GM21619 (cell line): ENCODE results near the gene PTEN.
"Not testable (repeated sequence)": the region's sequence is repeated elsewhere in the genome, so short reads cannot be mapped to it uniquely, and the experiment has no call there.

Experiments
- ATAC-seq: cut with Tn5 transposase; IDR thresholded peaks from one replicate; pipeline ENCODE4 v1.9.1; 2021; ENCODE audit not compliant: unreplicated experiment

PTEN gene

GRCh38 chr10:87845624-87845998 is 17.8 kb upstream of the PTEN start:
- ATAC-seq: no peak

- ATAC-seq: no peak
These were observed 17.4 kb upstream of the PTEN start for GRCh38 chr10:87846023-87846422.

- ATAC-seq: not testable (repeated sequence)
These were observed 16.7 kb upstream of the PTEN start for GRCh38 chr10:87846711-87847110.

- no peak for ATAC-seq
These were observed 15.9 kb upstream of the PTEN start for GRCh38 chr10:87847550-87847949.

GRCh38 chr10:87849001-87849400 is 14.4 kb upstream of the PTEN start:
- no peak for ATAC-seq

GRCh38 chr10:87850742-87851205 is 12.7 kb upstream of the PTEN start:
- ATAC-seq: peak; percentile 61

- ATAC-seq: no peak
These were observed 11.3 kb upstream of the PTEN start for GRCh38 chr10:87852089-87852488.

- not testable (repeated sequence) for ATAC-seq
These were observed 8.2 kb upstream of the PTEN start for GRCh38 chr10:87855247-87855646.

GRCh38 chr10:87855665-87856064 is 7.8 kb upstream of the PTEN start:
- not testable (repeated sequence) for ATAC-seq

- no peak for ATAC-seq
These were observed 3.1 kb upstream of the PTEN start for GRCh38 chr10:87860156-87860795.

- no peak for ATAC-seq
These were observed 2.5 kb upstream of the PTEN start for GRCh38 chr10:87860816-87861403.

- peak; percentile 18 for ATAC-seq
These were observed 1.9 kb upstream of the PTEN start for GRCh38 chr10:87861566-87861952.

- ATAC-seq: peak; percentile 45
These were observed 1.3 kb upstream of the PTEN start for GRCh38 chr10:87861953-87862678.

GRCh38 chr10:87862679-87863052 is 759 bp upstream of the PTEN start:
- peak; percentile 11 for ATAC-seq

GRCh38 chr10:87863951-87864495 is 598 bp downstream of the PTEN start:
- ATAC-seq: not testable (repeated sequence)

- ATAC-seq: no peak
These were observed 1.2 kb downstream of the PTEN start for GRCh38 chr10:87864496-87865059.

- ATAC-seq: no peak
These were observed 1.9 kb downstream of the PTEN start for GRCh38 chr10:87865241-87865881.

GRCh38 chr10:87866412-87866974 is 3.1 kb downstream of the PTEN start:
- ATAC-seq: no peak

- no peak for ATAC-seq
These were observed 4.0 kb downstream of the PTEN start for GRCh38 chr10:87867453-87867852.

GRCh38 chr10:87868277-87868676 is 4.9 kb downstream of the PTEN start:
- ATAC-seq: no peak

- not testable (repeated sequence) for ATAC-seq
These were observed 5.7 kb downstream of the PTEN start for GRCh38 chr10:87869139-87869538.
